Measurements from ENCODE around the gene UGT8. TPM values are rescaled to one million over a fixed set of nuclear protein-coding genes. Genes with fewer than 3 reads are reported as not detected.

Gene UGT8
- total RNA-seq, 1 donor from 2014 or later, result not detected

DNA sequence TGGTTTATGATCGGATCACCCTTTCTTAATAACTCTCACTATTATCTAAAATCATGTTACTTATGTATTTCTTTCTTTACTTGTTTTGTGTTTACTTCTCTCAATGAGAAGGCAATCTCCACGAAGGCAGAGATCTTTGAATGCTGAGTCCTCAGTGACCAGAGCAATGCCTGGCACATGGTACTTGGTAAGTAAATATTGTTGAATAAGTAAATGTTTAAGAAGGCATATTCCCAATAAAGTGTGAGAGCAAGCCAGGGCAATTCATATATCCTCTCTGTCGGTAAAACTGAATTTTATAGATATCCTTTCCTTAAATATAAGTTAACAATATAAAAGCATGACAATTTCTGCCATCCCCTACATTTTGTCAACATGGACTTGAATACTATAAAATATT, 94.4 kb downstream of the UGT8 start:
- TF ChIP-seq CTCF (IDR thresholded peaks at IDR 0.05), result no peak
- intact Hi-C loops (cut with DNase I), result no loop called here
- Histone ChIP-seq H3K27ac (no peak overlapping the region), H3K4me1 (no peaks in the 10 kb centered on the region), H3K36me3 (no peaks in the 10 kb centered on the region), H3K27me3 (no peaks in the 10 kb centered on the region), H3K4me3 (no peak overlapping the region), H3K9me3 (no peaks in the 10 kb centered on the region)
- no peak for DNase-seq (ENCODE audit: low spot score in 2 of 2)

DNA sequence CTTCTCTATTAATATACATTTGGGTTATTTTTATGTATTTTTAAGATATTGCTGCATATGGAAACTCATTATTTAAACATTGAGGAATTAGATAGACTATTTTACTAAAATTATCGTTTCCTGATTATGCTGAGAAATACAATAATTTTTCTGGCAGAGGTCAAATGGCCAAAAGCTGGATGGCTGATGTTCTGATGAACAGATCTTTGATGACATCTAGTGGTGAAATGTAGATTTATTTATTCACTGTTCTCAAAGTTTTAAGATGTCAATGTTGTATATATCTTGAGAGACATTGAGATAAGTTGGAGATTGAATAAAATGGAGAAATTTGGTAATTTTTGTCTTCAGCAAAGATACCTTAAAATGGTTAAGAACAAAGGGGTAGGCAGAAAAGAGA, 96.2 kb downstream of the UGT8 start:
- Histone ChIP-seq H3K27ac (no peak overlapping the region), H3K4me1 (no peaks in the 10 kb centered on the region), H3K9me3 (no peaks in the 10 kb centered on the region), H3K36me3 (no peaks in the 10 kb centered on the region), H3K4me3 (no peak overlapping the region), H3K27me3 (no peaks in the 10 kb centered on the region)
- TF ChIP-seq CTCF (IDR thresholded peaks at IDR 0.05), result peak; percentile 17 to 52 (median 51)
- intact Hi-C loops (cut with DNase I), result loop anchor here (2.0 kb wide), 1 partner anchor 308 kb away; no protein-coding TSS in a partner anchor
- no peak for DNase-seq (ENCODE audit: low spot score in 2 of 2)

GRCh38 chr4:114698231-114698630, 99.6 kb downstream of the UGT8 start:
- Histone ChIP-seq H3K4me3 (no peak overlapping the region), H3K36me3 (no peaks in the 10 kb centered on the region), H3K4me1 (no peaks in the 10 kb centered on the region), H3K27me3 (no peaks in the 10 kb centered on the region), H3K27ac (no peak overlapping the region), H3K9me3 (no peaks in the 10 kb centered on the region)
- DNase-seq (ENCODE audit: low spot score in 2 of 2), result no peak
- intact Hi-C loops (cut with DNase I), result no loop called here
- TF ChIP-seq CTCF (IDR thresholded peaks at IDR 0.05), result no peak

DNA sequence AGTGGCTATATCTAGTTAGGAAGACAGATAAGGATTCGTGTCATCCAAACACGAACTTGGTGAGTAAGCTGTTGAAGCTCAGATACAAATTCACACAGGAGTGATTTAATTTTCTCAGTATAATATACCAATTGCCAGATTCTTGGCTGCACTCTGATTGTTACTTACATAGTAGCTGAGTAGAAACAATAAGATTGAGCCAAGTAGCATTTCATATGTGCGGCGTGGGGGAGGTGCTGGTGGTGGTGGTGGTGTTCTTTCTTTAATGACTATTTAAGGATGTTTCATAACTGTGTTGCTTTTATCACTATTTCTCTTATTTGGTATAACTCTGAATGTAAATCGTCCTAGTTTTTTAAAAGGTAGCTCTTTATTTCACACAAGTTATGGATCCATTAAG, 102.9 kb downstream of the UGT8 start:
- TF ChIP-seq CTCF (IDR thresholded peaks at IDR 0.05), result no peak
- no peak for DNase-seq (ENCODE audit: low spot score in 2 of 2)
- intact Hi-C loops (cut with DNase I), result no loop called here

DNA sequence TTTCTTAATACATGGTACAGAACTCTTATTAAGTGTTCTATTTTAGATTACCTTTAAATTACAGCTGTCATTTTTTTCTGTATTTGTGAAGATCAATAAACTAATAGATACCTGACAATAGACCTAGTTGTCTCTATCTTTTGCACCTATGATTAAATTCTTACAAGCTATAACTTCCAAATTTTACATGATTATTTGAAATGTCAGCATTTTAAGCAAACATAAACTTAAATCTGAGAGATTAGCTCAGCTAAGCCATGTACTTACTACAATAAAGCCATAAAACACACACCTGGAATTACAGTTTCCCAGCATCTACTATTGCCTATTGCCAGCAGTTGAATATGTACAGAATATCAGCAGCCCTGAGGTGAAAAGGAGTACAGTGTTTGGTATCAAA, 118.8 kb downstream of the UGT8 start:
- H3K9me3 ChIP-seq, result no peaks in the 10 kb centered on the region
- no peak overlapping the region for H3K4me3 ChIP-seq
- no peak for DNase-seq (ENCODE audit: low spot score in 2 of 2)
- TF ChIP-seq CTCF (IDR thresholded peaks at IDR 0.05), result no peak
- H3K36me3 ChIP-seq, result no peaks in the 10 kb centered on the region
- no peak overlapping the region for H3K27ac ChIP-seq
- H3K4me1 ChIP-seq, result no peaks in the 10 kb centered on the region
- H3K27me3 ChIP-seq, result no peaks in the 10 kb centered on the region
- intact Hi-C loops (cut with DNase I), result no loop called here

More for the DNA sequence above, 102.9 kb downstream of the UGT8 start:
- Histone ChIP-seq H3K27me3 (no peaks in the 10 kb centered on the region), H3K36me3 (no peaks in the 10 kb centered on the region), H3K27ac (no peak overlapping the region), H3K9me3 (no peaks in the 10 kb centered on the region), H3K4me1 (no peaks in the 10 kb centered on the region), H3K4me3 (no peak overlapping the region)

DNA sequence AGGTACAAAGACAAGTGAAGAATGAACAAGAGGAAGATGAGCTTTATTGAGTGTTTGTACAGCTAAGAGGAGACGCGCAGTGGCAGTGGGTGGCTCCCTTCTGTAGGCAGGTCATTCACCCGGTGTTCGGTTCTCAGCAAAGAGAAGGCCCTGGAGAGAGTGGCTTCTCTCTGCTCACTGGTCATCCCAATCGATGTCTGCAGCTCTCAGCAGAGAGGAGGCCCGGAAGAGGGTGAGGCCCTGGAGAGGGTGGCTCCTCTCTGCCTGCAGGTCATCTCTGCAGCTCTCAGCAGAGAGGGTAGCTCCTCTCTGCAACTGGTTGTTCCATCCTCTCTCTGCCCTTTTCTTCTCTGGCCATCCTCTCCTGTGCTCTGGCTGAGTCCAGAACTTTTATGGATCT, 126.5 kb downstream of the UGT8 start:
- Histone ChIP-seq H3K4me3 (no peak overlapping the region), H3K4me1 (no peaks in the 10 kb centered on the region), H3K27ac (no peak overlapping the region), H3K27me3 (no peaks in the 10 kb centered on the region), H3K36me3 (no peaks in the 10 kb centered on the region), H3K9me3 (no peaks in the 10 kb centered on the region)
- DNase-seq (ENCODE audit: low spot score in 2 of 2), result no peak
- intact Hi-C loops (cut with DNase I), result no loop called here
- TF ChIP-seq CTCF (IDR thresholded peaks at IDR 0.05), result no peak
